H1 (cell line): ENCODE data around the gene PRICKLE3. TPM values are rescaled to one million over a fixed set of nuclear protein-coding genes. Genes with fewer than 3 reads are reported as not detected.

Source experiments
- BRCA1 ChIP-seq: IDR thresholded peaks from 2 replicates; pipeline ENCODE4 v1.6.1; 2012; ENCODE audit warnings: low read depth, low read length, improper control_type of control experiment
- CHD1 ChIP-seq: IDR thresholded peaks from 2 replicates; pipeline ENCODE4 v1.6.1; 2012; ENCODE audit warnings: low read depth, low read length, improper control_type of control experiment
- CHD7 ChIP-seq: fragments of 300-600 bp; sonication (generic); IDR thresholded peaks from 2 replicates; pipeline ENCODE4 v1.7.1; 2012; ENCODE audit warnings: low read length, moderate library complexity, mild to moderate bottlenecking, inconsistent platforms; ENCODE audit not compliant: insufficient replicate concordance
- EGR1 ChIP-seq: IDR thresholded peaks from 2 replicates; pipeline ENCODE4 v1.6.1; 2011; ENCODE audit warnings: low read depth, low read length, borderline replicate concordance
- EZH2 ChIP-seq: fragments of 200-600 bp; sonication (generic); IDR thresholded peaks from 2 replicates; pipeline ENCODE4 v1.7.1; 2012; ENCODE audit warnings: low read depth, mild to moderate bottlenecking, moderate library complexity, low read length, inconsistent platforms; ENCODE audit not compliant: severe bottlenecking
- GABPA ChIP-seq: IDR thresholded peaks from 2 replicates; pipeline ENCODE4 v1.6.1; 2011; ENCODE audit warnings: mild to moderate bottlenecking, low read length, moderate library complexity, borderline replicate concordance; ENCODE audit not compliant: insufficient read depth
- JUND ChIP-seq: IDR thresholded peaks from 2 replicates; pipeline ENCODE4 v1.6.1; 2011; ENCODE audit warnings: mild to moderate bottlenecking, improper control_type of control experiment, low read length
- KDM1A ChIP-seq: fragments of 200-600, 300-600 bp; sonication (generic); IDR thresholded peaks from 2 replicates; pipeline ENCODE4 v1.7.1; 2016; ENCODE audit warnings: mild to moderate bottlenecking, low read length, borderline replicate concordance
- MAFK ChIP-seq: IDR thresholded peaks from 2 replicates; pipeline ENCODE4 v1.6.1; 2012; ENCODE audit warnings: low read depth, mild to moderate bottlenecking, improper control_type of control experiment, low read length
- SIN3A ChIP-seq, 2 experiments: IDR thresholded peaks in 1 of 2; conservative IDR thresholded peaks in 1 of 2; 2 replicates each; pipeline ENCODE4 v1.6.1; 2011 to 2012; ENCODE audit warnings: low read length in 2 of 2, improper control_type of control experiment in 1 of 2, low read depth in 1 of 2, mild to moderate bottlenecking in 1 of 2
- SP4 ChIP-seq: IDR thresholded peaks from 2 replicates; pipeline ENCODE4 v1.6.1; 2012; ENCODE audit warnings: low read length, inconsistent platforms
- YY1 ChIP-seq: IDR thresholded peaks from 2 replicates; pipeline ENCODE4 v1.6.1; 2011; ENCODE audit warnings: low read depth, mild to moderate bottlenecking, low read length
- ZNF274 ChIP-seq: IDR thresholded peaks from 2 replicates; pipeline ENCODE4 v1.7.0; 2012; ENCODE audit warnings: low read length, borderline replicate concordance; ENCODE audit errors: extremely low read depth
- polyA plus RNA-seq, 7 experiments: library from polyadenylated mRNA; depleted of rRNA in 3 of 7; stranded (reverse) in 5 of 7; unstranded in 2 of 7; fragments of >200 nt in 5 of 7; fragments of 200-250 nt in 2 of 7; gene quantifications; 1 replicate in 5 of 7; 2 replicates in 1 of 7; 4 replicates in 1 of 7; pipeline versions ENCODE4 v1.2.1 to v1.2.3, GENCODE V29; 2011 to 2013; ENCODE audit warnings: missing spikeins in 2 of 7, mixed read lengths in 2 of 7
- total RNA-seq: library from RNA; stranded (reverse); fragmentation: NEBNext Ultra II Directional; extraction: Animal tissue kit (Norgen Biotek cat#: 25700); gene quantifications from 2 replicates; pipeline ENCODE4 v1.2.1, GENCODE V29; 2021

Gene PRICKLE3
- total and polyA plus RNA-seq, 2 of the 8 experiments (the other 6 are each of a cell fraction or from before 2014, with no cell fraction given), result 9.1 to 10.6 TPM

- TF ChIP-seq CHD7 (no peak), BRCA1 (no peak), SP4 (no peak), YY1 (no peak), KDM1A (no peak), CHD1 (no peak), SIN3A (conservative IDR thresholded peaks at IDR 0.05 in 1 of 2, IDR thresholded peaks at IDR 0.05 in 1 of 2; ENCODE audit: low read depth in 1 of 2, low read length in 2 of 2) (no peak), GABPA (no peak), ZNF274 (no peak), JUND (no peak), EZH2 (no peak), MAFK (no peak), EGR1 (no peak)
Observed at GRCh38 chrX:49204709-49205108, 18.5 kb upstream of the PRICKLE3 start (continued).
